Neural cell (in vitro differentiated cells): ENCODE measurements around the gene XRCC3.

Experiments
- CTCF ChIP-seq: fragments of 450-650 bp; IDR thresholded peaks from 2 replicates; pipeline ENCODE4 v1.5.1; 2014; ENCODE audit warnings: antibody characterized with exemption, mild to moderate bottlenecking, moderate library complexity; ENCODE audit not compliant: poor library complexity, severe bottlenecking
- EP300 ChIP-seq: fragments of 450-650 bp; conservative IDR thresholded peaks from 2 replicates; pipeline ENCODE4 v1.6.1; 2014; ENCODE audit warnings: antibody characterized with exemption, mild to moderate bottlenecking, moderate library complexity; ENCODE audit not compliant: poor library complexity, severe bottlenecking
- EZH2 ChIP-seq: fragments of 200-600, 300-800 bp; shearing (Covaris generic), sonication (generic); IDR thresholded peaks from 2 replicates; pipeline ENCODE4 v1.6.1; 2014; ENCODE audit warnings: antibody characterized with exemption, low read length, borderline replicate concordance, mild to moderate bottlenecking; ENCODE audit not compliant: insufficient read depth, poor library complexity, severe bottlenecking
- POLR2AphosphoS5 ChIP-seq: IDR thresholded peaks from 2 replicates; pipeline ENCODE4 v1.6.1; 2012
- RAD21 ChIP-seq: fragments of 450-650 bp; conservative IDR thresholded peaks from 2 replicates; pipeline ENCODE4 v1.6.1; 2014; ENCODE audit warnings: antibody characterized with exemption, mild to moderate bottlenecking, moderate library complexity
- TAF1 ChIP-seq: IDR thresholded peaks from 2 replicates; pipeline ENCODE4 v1.6.1; 2012; ENCODE audit warnings: low read depth

- TF ChIP-seq CTCF, result no peak
- TF ChIP-seq EZH2, result no peak
- TF ChIP-seq RAD21, result no peak
- no peak for TF ChIP-seq POLR2AphosphoS5
- no peak for TF ChIP-seq TAF1
- TF ChIP-seq EP300, result no peak
These were observed 19.8 kb upstream of the XRCC3 start for GRCh38 chr14:103735022-103735421.
